GM12878 (cell line): ENCODE results near the gene PSMB10. TPM values are rescaled to one million over a fixed set of nuclear protein-coding genes. Genes with fewer than 3 reads are reported as not detected.

Source experiments
- ATAC-seq: fragments of 200-7000 bp; cut with Tn5 transposase; 3 replicates; pipeline ENCODE4 v1.9.1; 2020; ENCODE audit warnings: mild to moderate bottlenecking, moderate library complexity
- BruUV-seq: library from RNA; stranded (reverse); fragments of 400-500 nt; replicated peaks from 2 replicates; lab custom pipeline; 2021; lab: Mats Ljungman, UMichigan
- CTCF ChIA-PET: fragments of 300-600 bp; sonication (Branson Sonifier 250); formaldehyde crosslinking; extraction: SDS; loops from one replicate; lab custom pipeline; 2021; ENCODE audit warnings: inconsistent platforms; lab: Yijun Ruan, JAX
- POLR2A ChIA-PET: fragments of 350-600 bp; formaldehyde crosslinking; extraction: SDS; loops from one replicate; lab custom pipeline; 2021; ENCODE audit warnings: inconsistent platforms; lab: Charles Lee
- RAD21 ChIA-PET: fragments of 300-600 bp; sonication (Branson Sonifier 250); formaldehyde crosslinking; loops from one replicate; lab custom pipeline; 2023; ENCODE audit warnings: antibody characterized with exemption; ENCODE audit not compliant: unreplicated experiment; lab: Charles Lee
- SMC1A ChIA-PET: fragments of 300-600 bp; sonication (Branson Sonifier 250); formaldehyde crosslinking; loops from one replicate; lab custom pipeline; 2023; ENCODE audit not compliant: unreplicated experiment, uncharacterized antibody; lab: Charles Lee
- DNase-seq: peaks from one replicate; pipeline ENCODE4 v3.0.0-alpha.2; 2011; ENCODE audit warnings: low read depth, low spot score
- FAIRE-seq: peaks from 3 replicates; lab custom pipeline; 2011; peaks lifted over from hg19 to GRCh38; lab: Jason Lieb, UNC
- H2AFZ ChIP-seq: 2 replicates; pipeline ENCODE4 v1.6.0; 2011; ENCODE audit warnings: low read depth, low read length, control low read depth; ENCODE audit not compliant: control insufficient read depth
- H3K27ac ChIP-seq: 2 replicates; pipeline ENCODE4 v1.5.1; 2011; ENCODE audit warnings: control low read depth; ENCODE audit not compliant: control insufficient read depth, insufficient read depth
- H3K27me3 ChIP-seq, 2 experiments: replicated peaks in 1 of 2; 2 replicates each; pipeline versions ENCODE4 v1.6.0 to v1.6.1; 2011; ENCODE audit warnings: low read length in 1 of 2; ENCODE audit not compliant: control insufficient read depth in 2 of 2, insufficient read depth in 2 of 2
- H3K36me3 ChIP-seq, 2 experiments: 2 replicates each; pipeline ENCODE4 v1.5.1; 2011; ENCODE audit warnings: low read length in 1 of 2; ENCODE audit not compliant: control insufficient read depth in 2 of 2, insufficient read depth in 2 of 2
- H3K4me1 ChIP-seq: 2 replicates; pipeline ENCODE4 v1.6.1; 2011; ENCODE audit warnings: mild to moderate bottlenecking, low read length, moderate library complexity, mixed read lengths; ENCODE audit not compliant: control insufficient read depth, insufficient read depth
- H3K4me2 ChIP-seq: 2 replicates; pipeline ENCODE4 v1.6.0; 2011; ENCODE audit warnings: control low read depth; ENCODE audit not compliant: control insufficient read depth, insufficient read depth
- H3K4me3 ChIP-seq: fragments of 200-600 bp; sonication (generic); 2 replicates; pipeline ENCODE4 v1.5.1; 2016
- H3K79me2 ChIP-seq: 2 replicates; pipeline ENCODE4 v1.6.0; 2011; ENCODE audit warnings: low read length; ENCODE audit not compliant: control insufficient read depth, insufficient read depth
- H3K9ac ChIP-seq: 2 replicates; pipeline ENCODE4 v1.8.0; 2011; ENCODE audit warnings: low read length, control low read depth, mixed read lengths; ENCODE audit not compliant: control insufficient read depth, insufficient read depth
- H3K9me3 ChIP-seq: replicated peaks from 3 replicates; pipeline ENCODE4 v1.5.1; 2011; ENCODE audit warnings: mild to moderate bottlenecking, low read length; ENCODE audit not compliant: control insufficient read depth, insufficient read depth
- H4K20me1 ChIP-seq: 2 replicates; pipeline ENCODE4 v1.6.0; 2011; ENCODE audit not compliant: control insufficient read depth, insufficient read depth
- BHLHE40 ChIP-seq, 2 experiments: fragments of 450-650 bp in 1 of 2; IDR thresholded peaks; 2 replicates each; pipeline ENCODE4 v1.6.1; 2011 to 2017; ENCODE audit warnings: low read depth in 2 of 2, borderline replicate concordance in 1 of 2, improper control_type of control experiment in 1 of 2, low read length in 1 of 2, mild to moderate bottlenecking in 1 of 2
- EP300 ChIP-seq, 2 experiments: fragments of 150-350 bp in 1 of 2; IDR thresholded peaks; 2 replicates each; pipeline ENCODE4 v1.6.1; 2011 to 2012; ENCODE audit warnings: low read depth in 2 of 2, low read length in 2 of 2, borderline replicate concordance in 1 of 2, improper control_type of control experiment in 1 of 2, inconsistent platforms in 1 of 2; ENCODE audit not compliant: control insufficient read depth in 1 of 2
- IKZF1 ChIP-seq: fragments of 450-650 bp; conservative IDR thresholded peaks from 2 replicates; pipeline ENCODE4 v1.6.1; 2017; ENCODE audit warnings: antibody characterized with exemption, mild to moderate bottlenecking
- IKZF2 ChIP-seq, 2 experiments: fragments of 450-650 bp; IDR thresholded peaks; 2 replicates each; pipeline ENCODE4 v1.6.1; 2017; ENCODE audit warnings: mild to moderate bottlenecking in 2 of 2, moderate library complexity in 2 of 2
- RBBP5 ChIP-seq: fragments of 200-600 bp; sonication (generic); conservative IDR thresholded peaks from 2 replicates; pipeline ENCODE4 v1.6.1; 2016
- SMARCA5 ChIP-seq: fragments of 450-650 bp; IDR thresholded peaks from 2 replicates; pipeline ENCODE4 v1.6.1; 2017; ENCODE audit warnings: mild to moderate bottlenecking
- TCF3 ChIP-seq: IDR thresholded peaks from 2 replicates; pipeline ENCODE4 v1.6.1; 2012; ENCODE audit warnings: low read depth, mild to moderate bottlenecking, low read length, borderline replicate concordance; ENCODE audit not compliant: insufficient read depth
- WGBS: methylation state at CpG from one replicate; pipeline ENCODE4 v1.1.6; 2016; ENCODE audit warnings: low lambda C conversion rate; ENCODE audit not compliant: insufficient replicate concordance, insufficient coverage; ENCODE audit errors: missing lambda C conversion rate; 5-methylcytosine and 5-hydroxymethylcytosine counted together
- in situ Hi-C: fragments of 300-500 bp; cut with MboI; formaldehyde crosslinking; loops from 9 replicates; pipeline ENCODE4 v1.14.3; 2018; ENCODE audit warnings: mixed read lengths
- intact Hi-C: fragments of 100-400 bp; cut with micrococcal nuclease; formaldehyde crosslinking; loops from one replicate; pipeline ENCODE4 v1.14.2; 2022; ENCODE audit not compliant: unreplicated experiment
- polyA plus RNA-seq, 11 experiments: library from polyadenylated mRNA; depleted of rRNA in 4 of 11; unstranded in 6 of 11; stranded (reverse) in 5 of 11; fragments of >200 nt; fragmentation: Nextera tagmentation in 4 of 11; fragmentation: Illumina TruSeq in 1 of 11; extraction: Ambion mirVana in 4 of 11; extraction: Trizol in 1 of 11; gene quantifications; 1 replicate in 1 of 11; 2 replicates in 10 of 11; pipeline versions ENCODE4 v1.2.1 to v1.2.3, GENCODE V29; 2011 to 2016; ENCODE audit warnings: inconsistent platforms in 2 of 11, missing spikeins in 2 of 11, low read depth in 1 of 11
- total RNA-seq, 4 experiments: library from RNA; depleted of rRNA in 3 of 4; stranded (reverse); fragments of >200 nt in 3 of 4; fragmentation: Illumina TruSeq in 1 of 4; extraction: Trizol in 1 of 4; gene quantifications; 2 replicates each; pipeline versions ENCODE4 v1.2.1 to v1.2.3, GENCODE V29; 2013 to 2021

PSMB10 gene
- total and polyA plus RNA-seq, 10 of the 15 experiments (the other 5 are each of a cell fraction or from before 2014, with no cell fraction given) = 24.1 to 308 (median 151) TPM

DNA sequence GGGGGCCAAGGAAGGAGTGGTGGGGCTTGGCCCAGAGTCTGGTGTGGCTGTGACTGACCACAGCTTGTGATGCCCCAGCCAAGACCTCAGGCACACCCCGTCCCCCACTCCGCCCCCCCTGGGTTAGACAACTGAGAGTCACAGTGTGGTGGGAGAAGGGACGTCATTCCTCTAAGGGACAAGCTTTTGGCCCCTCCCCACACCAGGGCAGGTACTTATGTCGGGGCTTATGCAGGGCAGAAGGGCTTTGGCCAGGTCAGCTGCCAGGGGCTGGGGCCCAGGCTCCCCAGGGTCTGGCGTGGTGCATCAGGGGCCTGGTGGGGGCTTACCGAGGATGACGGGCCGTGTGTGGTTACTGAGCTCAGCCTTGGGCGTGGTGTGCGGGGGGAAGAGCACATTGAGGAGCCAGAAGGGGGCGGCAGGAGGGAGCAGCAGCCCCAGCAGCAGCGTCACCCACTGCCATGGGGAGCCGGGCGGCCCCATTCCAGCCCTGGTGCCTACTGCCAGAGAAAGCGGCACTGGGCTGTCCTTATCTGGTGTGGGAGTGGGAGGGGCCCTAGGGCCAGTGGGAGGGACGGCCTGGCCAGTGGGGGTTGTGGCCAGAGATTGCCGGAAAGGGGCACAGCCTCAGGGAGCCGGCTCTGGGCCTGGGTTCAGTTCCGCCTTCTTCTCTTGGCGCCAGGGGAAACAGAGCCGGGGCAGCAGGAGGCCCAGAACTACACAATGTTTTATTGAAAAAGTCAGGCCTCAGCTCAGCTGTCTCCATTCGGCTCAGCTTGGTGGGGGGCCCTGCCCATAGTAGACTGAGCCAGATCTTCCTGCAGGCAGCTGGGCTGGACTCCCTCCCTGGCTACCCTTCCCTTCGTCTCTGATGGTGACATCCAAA lies 7.2 kb upstream of the PSMB10 start, which contains the start of gene LCAT:
TSS of gene LCAT (minus strand) at position 502 of the 886 bp plus-strand sequence. CDS start at position 483, 19 bp downstream.
- ATAC-seq (no peak), FAIRE-seq (no peak), DNase-seq (no peak)
- H3K4me3 ChIP-seq = no peak within 1 kb of the TSS
- H3K79me2 ChIP-seq = no peaks in the 10 kb centered on the region
- BruUV-seq = no TSS peak
- no peaks in the 10 kb centered on the region for H3K27me3 ChIP-seq
- H3K9ac ChIP-seq = no peak within 1 kb of the TSS
- intact Hi-C loops (no loop called here), in situ Hi-C loops (no loop called here)
- no peak within 1 kb of the TSS for H2AFZ ChIP-seq
- no peak for TF ChIP-seq EP300 (IDR thresholded peaks at IDR 0.05; ENCODE audit: borderline replicate concordance in 1 of 2, control insufficient read depth in 1 of 2, low read depth in 2 of 2, low read length in 2 of 2)
- TF ChIP-seq BHLHE40 (IDR thresholded peaks at IDR 0.05; ENCODE audit: borderline replicate concordance in 1 of 2, low read depth in 2 of 2, low read length in 1 of 2) = no peak
- TF ChIP-seq SMARCA5 = no peak
- no peak for TF ChIP-seq TCF3
- TF ChIP-seq IKZF2 (IDR thresholded peaks at IDR 0.05) = no peak
- TF ChIP-seq IKZF1 = no peak
- TF ChIP-seq RBBP5 = no peak
- SMC1A ChIA-PET = no interaction called here
- peaks cover 0 to 12% of the 10 kb centered on the region in 2 experiments; a peak in 3 of 4 replicates for H3K36me3 ChIP-seq
- H3K4me1 ChIP-seq = peaks cover 7% of the 10 kb centered on the region
- no peaks in the 10 kb centered on the region for H4K20me1 ChIP-seq
- CTCF ChIA-PET = interaction anchor here (0.8 to 1.7 kb wide), 3 partner anchors 20 to 127 kb away, joined by 3 to 5 read pairs (median 4); no protein-coding TSS in a partner anchor
- no peak within 1 kb of the TSS for H3K27ac ChIP-seq
- WGBS = 83% methylated on average over 23 of the region's 23 CpGs
- POLR2A ChIA-PET = interaction anchor here (1.1 kb wide), 1 partner anchor 8 kb away, joined by 3 read pairs; no protein-coding TSS in a partner anchor
- H3K4me2 ChIP-seq = no peak within 1 kb of the TSS
- H3K9me3 ChIP-seq = no peaks in the 10 kb centered on the region
- RAD21 ChIA-PET = no interaction called here
